GM23338 (cell line): ENCODE data around the gene MNX1. TPM values are rescaled to one million over a fixed set of nuclear protein-coding genes. Genes with fewer than 3 reads are reported as not detected.

Experiments used
- ATAC-seq: fragments of 200-7000 bp; cut with Tn5 transposase; 3 replicates; pipeline ENCODE4 v1.9.1; 2020
- DNase-seq: peaks from one replicate; pipeline ENCODE4 v3.0.0-alpha.2; 2015; ENCODE audit warnings: low spot score
- H2AFZ ChIP-seq: fragments of 200-600 bp; sonication (generic); 2 replicates; pipeline ENCODE4 v1.8.0; 2016; ENCODE audit warnings: antibody characterized with exemption, mild to moderate bottlenecking, moderate library complexity
- H3F3A ChIP-seq: fragments of 200-600 bp; sonication (generic); replicated peaks from 2 replicates; pipeline ENCODE4 v1.8.0; 2017; ENCODE audit warnings: antibody characterized with exemption, mixed run types, low read depth
- H3K27ac ChIP-seq: fragments of 200-600 bp; sonication (generic); 2 replicates; pipeline ENCODE4 v1.6.1; 2016; ENCODE audit warnings: low read depth
- H3K27me3 ChIP-seq: fragments of 200-600 bp; sonication (generic); 2 replicates; pipeline ENCODE4 v1.8.0; 2016; ENCODE audit warnings: mild to moderate bottlenecking, mixed run types, moderate library complexity; ENCODE audit not compliant: insufficient read depth
- H3K36me3 ChIP-seq: fragments of 200-600 bp; sonication (generic); 2 replicates; pipeline ENCODE4 v1.8.0; 2016; ENCODE audit warnings: mild to moderate bottlenecking; ENCODE audit not compliant: insufficient read depth
- H3K4me1 ChIP-seq: fragments of 200-600 bp; sonication (generic); 2 replicates; pipeline ENCODE4 v1.8.0; 2016; ENCODE audit warnings: mild to moderate bottlenecking, moderate library complexity; ENCODE audit not compliant: insufficient read depth
- H3K4me2 ChIP-seq: fragments of 200-600 bp; sonication (generic); 2 replicates; pipeline ENCODE4 v1.7.1; 2017; ENCODE audit warnings: mixed run types
- H3K4me3 ChIP-seq: fragments of 200-600 bp; sonication (generic); 2 replicates; pipeline ENCODE4 v1.6.1; 2016; ENCODE audit warnings: mixed run types
- H3K79me2 ChIP-seq: fragments of 200-600 bp; sonication (generic); replicated peaks from 2 replicates; pipeline ENCODE4 v1.8.0; 2017; ENCODE audit warnings: mild to moderate bottlenecking; ENCODE audit not compliant: insufficient read depth
- H3K9me2 ChIP-seq: fragments of 200-600 bp; sonication (generic); 2 replicates; pipeline ENCODE4 v1.8.0; 2017; ENCODE audit not compliant: insufficient read depth
- H4K20me1 ChIP-seq: fragments of 200-600 bp; sonication (generic); replicated peaks from 2 replicates; pipeline ENCODE4 v1.8.0; 2017; ENCODE audit warnings: mild to moderate bottlenecking; ENCODE audit not compliant: insufficient read depth
- H3K27ac Mint-ChIP-seq: 2 replicates; pipeline ENCODE4 v1.8.0; 2020; ENCODE audit warnings: inconsistent platforms, mild to moderate bottlenecking, moderate library complexity, mixed read lengths
- H3K27me3 Mint-ChIP-seq: 3 replicates; pipeline ENCODE4 v1.8.0; 2022; ENCODE audit warnings: low read depth, mild to moderate bottlenecking, moderate library complexity, mixed read lengths, inconsistent platforms; ENCODE audit not compliant: insufficient read depth, poor library complexity
- H3K36me3 Mint-ChIP-seq: 3 replicates; pipeline ENCODE4 v1.8.0; 2021; ENCODE audit warnings: low read depth, mild to moderate bottlenecking, inconsistent platforms, moderate library complexity, mixed read lengths
- H3K4me1 Mint-ChIP-seq: 3 replicates; pipeline ENCODE4 v1.8.0; 2020; ENCODE audit warnings: mild to moderate bottlenecking, inconsistent platforms, mixed read lengths
- H3K4me3 Mint-ChIP-seq: 3 replicates; pipeline ENCODE4 v1.8.0; 2021; ENCODE audit warnings: moderate library complexity, mild to moderate bottlenecking, inconsistent platforms, mixed read lengths
- H3K9me3 Mint-ChIP-seq: 3 replicates; pipeline ENCODE4 v1.8.0; 2020; ENCODE audit warnings: moderate library complexity, mild to moderate bottlenecking, inconsistent platforms, mixed read lengths
- CREB1 ChIP-seq: fragments of 250-450 bp; sonication (Bioruptor Pico); IDR thresholded peaks from 2 replicates; pipeline ENCODE4 v1.5.0; 2020; ENCODE audit warnings: low read depth, mild to moderate bottlenecking, moderate library complexity
- CTCF ChIP-seq, 2 experiments: fragments of 200-600 bp in 1 of 2; sonication (generic) in 1 of 2; conservative IDR thresholded peaks; 2 replicates each; pipeline versions ENCODE4 v1.5.1 to v1.6.1; 2016 to 2017; ENCODE audit warnings: antibody characterized with exemption in 2 of 2, low read depth in 2 of 2, mild to moderate bottlenecking in 2 of 2, moderate library complexity in 1 of 2
- EZH2 ChIP-seq: fragments of 200-600 bp; sonication (generic); IDR thresholded peaks from one replicate; pipeline ENCODE4 v1.8.0; 2017; ENCODE audit warnings: antibody characterized with exemption, mild to moderate bottlenecking, low read depth; ENCODE audit not compliant: unreplicated experiment
- EZH2phosphoT487 ChIP-seq: fragments of 200-600 bp; sonication (generic); IDR thresholded peaks from one replicate; pipeline ENCODE4 v1.8.1; 2018; ENCODE audit warnings: antibody characterized with exemption; ENCODE audit not compliant: unreplicated experiment
- JUNB ChIP-seq: IDR thresholded peaks from one replicate; pipeline ENCODE4 v1.6.1; 2016; ENCODE audit warnings: antibody characterized with exemption; ENCODE audit not compliant: unreplicated experiment
- NANOG ChIP-seq: IDR thresholded peaks from 2 replicates; pipeline ENCODE4 v1.6.1; 2016; ENCODE audit warnings: antibody characterized with exemption, borderline replicate concordance
- POLR2AphosphoS5 ChIP-seq: IDR thresholded peaks from 2 replicates; pipeline ENCODE4 v1.6.1; 2016; ENCODE audit warnings: antibody characterized with exemption, low read depth
- REST ChIP-seq: IDR thresholded peaks from one replicate; pipeline ENCODE4 v1.6.1; 2018; ENCODE audit warnings: antibody characterized with exemption; ENCODE audit not compliant: unreplicated experiment
- STAT1 ChIP-seq: IDR thresholded peaks from one replicate; pipeline ENCODE4 v1.6.1; 2016; ENCODE audit warnings: antibody characterized with exemption; ENCODE audit not compliant: unreplicated experiment
- ZNF114 ChIP-seq: fragments of 250-450 bp; sonication (Bioruptor Pico); IDR thresholded peaks from 2 replicates; pipeline ENCODE4 v1.5.0; 2020; ENCODE audit warnings: mild to moderate bottlenecking, moderate library complexity
- ZNF331 ChIP-seq: fragments of 250-450 bp; sonication (Bioruptor Pico); IDR thresholded peaks from 2 replicates; pipeline ENCODE4 v1.5.0; 2020; ENCODE audit warnings: low read depth, mild to moderate bottlenecking, moderate library complexity
- polyA plus RNA-seq: library from polyadenylated mRNA; unstranded; fragments of >200 nt; fragmentation: Nextera tagmentation; extraction: Ambion mirVana; gene quantifications from 2 replicates; pipeline ENCODE4 v1.2.1, GENCODE V29; 2016
- total RNA-seq: library from RNA; depleted of rRNA; stranded (reverse); fragments of >200 nt; shearing (Covaris generic); gene quantifications from 2 replicates; pipeline ENCODE4 v1.2.3, GENCODE V29; 2014
- TF ChIP-seq, protein P1 (sequence below): fragments of 250-450 bp; sonication (Bioruptor Pico); IDR thresholded peaks from 2 replicates; pipeline ENCODE4 v1.5.0; 2020; ENCODE audit warnings: mild to moderate bottlenecking, moderate library complexity
- TF ChIP-seq, protein P2 (sequence below): IDR thresholded peaks from 2 replicates; pipeline ENCODE4 v1.6.1; 2016; ENCODE audit warnings: antibody characterized with exemption

MNX1 gene
- total and polyA plus RNA-seq, 2 experiments from 2014 or later = 0.14 to 0.24 TPM

DNA sequence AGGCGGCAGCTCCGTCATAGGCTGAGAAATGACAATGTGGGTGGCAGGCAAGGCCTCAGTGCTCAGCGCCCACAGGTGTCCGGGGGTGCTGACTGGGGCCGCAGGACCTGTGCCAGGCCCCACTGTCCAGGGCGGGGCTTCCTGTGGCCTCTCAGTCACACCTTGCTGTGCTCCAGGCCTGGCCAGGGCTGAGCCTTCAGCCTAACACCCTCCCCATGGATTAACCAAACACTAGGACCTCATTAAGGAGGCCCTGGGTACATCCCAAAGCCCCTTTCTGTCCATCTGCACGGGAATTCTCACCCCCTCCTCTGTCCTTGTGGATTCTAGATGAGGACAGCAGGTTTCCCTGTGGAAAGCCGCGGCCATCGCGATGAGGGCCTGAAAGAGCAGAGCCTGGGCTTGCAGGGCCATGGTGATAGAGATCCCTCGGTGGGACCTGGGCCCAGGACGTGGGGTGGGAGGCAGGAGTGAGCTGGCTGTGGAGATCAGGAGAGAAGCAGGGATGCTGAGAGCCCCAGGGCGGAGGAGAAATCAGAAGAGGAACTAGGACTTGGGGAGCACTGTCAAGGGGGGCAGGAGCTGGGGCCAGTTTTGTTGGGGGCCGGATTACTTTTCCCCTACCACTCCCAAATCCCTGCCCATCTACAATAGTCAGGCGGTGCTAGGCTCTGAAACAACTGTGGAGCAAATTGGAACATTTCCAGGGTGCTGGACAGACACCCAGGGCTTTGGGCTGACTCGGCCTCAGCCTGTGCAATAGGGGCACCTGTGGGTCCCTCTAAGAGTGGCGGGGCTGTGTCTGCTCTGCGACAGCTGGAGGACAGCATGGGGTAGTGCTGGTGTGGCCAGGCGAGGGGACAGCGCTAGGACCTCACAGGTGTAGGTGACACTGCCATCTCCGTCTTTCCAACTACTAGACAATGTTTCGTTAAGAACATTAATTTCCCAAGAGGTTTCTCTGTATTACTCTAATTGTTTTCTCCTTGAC is 23.3 kb upstream of the MNX1 start:
- ATAC-seq = no peak; the same call in 1 of the 3 replicates
- no peaks in the 10 kb centered on the region for H3K79me2 ChIP-seq
- no peak overlapping the region for H3K27ac Mint-ChIP-seq
- DNase-seq = no peak
- H3K9me2 ChIP-seq = no peaks in the 10 kb centered on the region
- TF ChIP-seq NANOG (no peak), STAT1 (no peak), ZNF114 (CRISPR knock-in tag) (no peak), REST (no peak), EZH2 (no peak), JUNB (no peak), EZH2phosphoT487 (no peak), POLR2AphosphoS5 (no peak), ZNF331 (CRISPR knock-in tag) (no peak), CREB1 (CRISPR knock-in tag) (no peak), CTCF (conservative IDR thresholded peaks at IDR 0.05; ENCODE audit: low read depth in 2 of 2) (no peak)
- TF ChIP-seq, protein P1, sequence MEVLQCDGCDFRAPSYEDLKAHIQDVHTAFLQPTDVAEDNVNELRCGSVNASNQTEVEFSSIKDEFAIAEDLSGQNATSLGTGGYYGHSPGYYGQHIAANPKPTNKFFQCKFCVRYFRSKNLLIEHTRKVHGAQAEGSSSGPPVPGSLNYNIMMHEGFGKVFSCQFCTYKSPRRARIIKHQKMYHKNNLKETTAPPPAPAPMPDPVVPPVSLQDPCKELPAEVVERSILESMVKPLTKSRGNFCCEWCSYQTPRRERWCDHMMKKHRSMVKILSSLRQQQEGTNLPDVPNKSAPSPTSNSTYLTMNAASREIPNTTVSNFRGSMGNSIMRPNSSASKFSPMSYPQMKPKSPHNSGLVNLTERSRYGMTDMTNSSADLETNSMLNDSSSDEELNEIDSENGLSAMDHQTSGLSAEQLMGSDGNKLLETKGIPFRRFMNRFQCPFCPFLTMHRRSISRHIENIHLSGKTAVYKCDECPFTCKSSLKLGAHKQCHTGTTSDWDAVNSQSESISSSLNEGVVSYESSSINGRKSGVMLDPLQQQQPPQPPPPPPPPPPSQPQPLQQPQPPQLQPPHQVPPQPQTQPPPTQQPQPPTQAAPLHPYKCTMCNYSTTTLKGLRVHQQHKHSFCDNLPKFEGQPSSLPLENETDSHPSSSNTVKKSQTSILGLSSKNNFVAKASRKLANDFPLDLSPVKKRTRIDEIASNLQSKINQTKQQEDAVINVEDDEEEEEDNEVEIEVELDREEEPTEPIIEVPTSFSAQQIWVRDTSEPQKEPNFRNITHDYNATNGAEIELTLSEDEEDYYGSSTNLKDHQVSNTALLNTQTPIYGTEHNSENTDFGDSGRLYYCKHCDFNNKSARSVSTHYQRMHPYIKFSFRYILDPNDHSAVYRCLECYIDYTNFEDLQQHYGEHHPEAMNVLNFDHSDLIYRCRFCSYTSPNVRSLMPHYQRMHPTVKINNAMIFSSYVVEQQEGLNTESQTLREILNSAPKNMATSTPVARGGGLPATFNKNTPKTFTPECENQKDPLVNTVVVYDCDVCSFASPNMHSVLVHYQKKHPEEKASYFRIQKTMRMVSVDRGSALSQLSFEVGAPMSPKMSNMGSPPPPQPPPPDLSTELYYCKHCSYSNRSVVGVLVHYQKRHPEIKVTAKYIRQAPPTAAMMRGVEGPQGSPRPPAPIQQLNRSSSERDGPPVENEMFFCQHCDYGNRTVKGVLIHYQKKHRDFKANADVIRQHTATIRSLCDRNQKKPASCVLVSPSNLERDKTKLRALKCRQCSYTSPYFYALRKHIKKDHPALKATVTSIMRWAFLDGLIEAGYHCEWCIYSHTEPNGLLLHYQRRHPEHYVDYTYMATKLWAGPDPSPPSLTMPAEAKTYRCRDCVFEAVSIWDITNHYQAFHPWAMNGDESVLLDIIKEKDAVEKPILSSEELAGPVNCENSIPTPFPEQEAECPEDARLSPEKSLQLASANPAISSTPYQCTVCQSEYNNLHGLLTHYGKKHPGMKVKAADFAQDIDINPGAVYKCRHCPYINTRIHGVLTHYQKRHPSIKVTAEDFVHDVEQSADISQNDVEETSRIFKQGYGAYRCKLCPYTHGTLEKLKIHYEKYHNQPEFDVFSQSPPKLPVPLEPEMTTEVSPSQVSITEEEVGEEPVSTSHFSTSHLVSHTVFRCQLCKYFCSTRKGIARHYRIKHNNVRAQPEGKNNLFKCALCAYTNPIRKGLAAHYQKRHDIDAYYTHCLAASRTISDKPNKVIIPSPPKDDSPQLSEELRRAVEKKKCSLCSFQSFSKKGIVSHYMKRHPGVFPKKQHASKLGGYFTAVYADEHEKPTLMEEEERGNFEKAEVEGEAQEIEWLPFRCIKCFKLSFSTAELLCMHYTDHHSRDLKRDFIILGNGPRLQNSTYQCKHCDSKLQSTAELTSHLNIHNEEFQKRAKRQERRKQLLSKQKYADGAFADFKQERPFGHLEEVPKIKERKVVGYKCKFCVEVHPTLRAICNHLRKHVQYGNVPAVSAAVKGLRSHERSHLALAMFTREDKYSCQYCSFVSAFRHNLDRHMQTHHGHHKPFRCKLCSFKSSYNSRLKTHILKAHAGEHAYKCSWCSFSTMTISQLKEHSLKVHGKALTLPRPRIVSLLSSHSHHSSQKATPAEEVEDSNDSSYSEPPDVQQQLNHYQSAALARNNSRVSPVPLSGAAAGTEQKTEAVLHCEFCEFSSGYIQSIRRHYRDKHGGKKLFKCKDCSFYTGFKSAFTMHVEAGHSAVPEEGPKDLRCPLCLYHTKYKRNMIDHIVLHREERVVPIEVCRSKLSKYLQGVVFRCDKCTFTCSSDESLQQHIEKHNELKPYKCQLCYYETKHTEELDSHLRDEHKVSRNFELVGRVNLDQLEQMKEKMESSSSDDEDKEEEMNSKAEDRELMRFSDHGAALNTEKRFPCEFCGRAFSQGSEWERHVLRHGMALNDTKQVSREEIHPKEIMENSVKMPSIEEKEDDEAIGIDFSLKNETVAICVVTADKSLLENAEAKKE (CRISPR knock-in tag) = no peak
- TF ChIP-seq, protein P2, sequence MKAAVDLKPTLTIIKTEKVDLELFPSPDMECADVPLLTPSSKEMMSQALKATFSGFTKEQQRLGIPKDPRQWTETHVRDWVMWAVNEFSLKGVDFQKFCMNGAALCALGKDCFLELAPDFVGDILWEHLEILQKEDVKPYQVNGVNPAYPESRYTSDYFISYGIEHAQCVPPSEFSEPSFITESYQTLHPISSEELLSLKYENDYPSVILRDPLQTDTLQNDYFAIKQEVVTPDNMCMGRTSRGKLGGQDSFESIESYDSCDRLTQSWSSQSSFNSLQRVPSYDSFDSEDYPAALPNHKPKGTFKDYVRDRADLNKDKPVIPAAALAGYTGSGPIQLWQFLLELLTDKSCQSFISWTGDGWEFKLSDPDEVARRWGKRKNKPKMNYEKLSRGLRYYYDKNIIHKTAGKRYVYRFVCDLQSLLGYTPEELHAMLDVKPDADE = no peak
- H3K4me2 ChIP-seq = no peak overlapping the region
- H3K27ac ChIP-seq = no peak overlapping the region
- peaks cover under 1% of the 10 kb centered on the region; the same call in 1 of the 2 replicates for H3K27me3 ChIP-seq
- H3K36me3 Mint-ChIP-seq = no peaks in the 10 kb centered on the region
- H3K4me3 Mint-ChIP-seq = no peak overlapping the region
- peaks cover 3% of the 10 kb centered on the region for H3K9me3 Mint-ChIP-seq
- H3K27me3 Mint-ChIP-seq = peaks cover 9% of the 10 kb centered on the region
- H3K36me3 ChIP-seq = no peaks in the 10 kb centered on the region
- H3K4me1 ChIP-seq = no peaks in the 10 kb centered on the region
- H4K20me1 ChIP-seq = no peaks in the 10 kb centered on the region
- no peaks in the 10 kb centered on the region for H3K4me1 Mint-ChIP-seq
- no peak overlapping the region for H3K4me3 ChIP-seq
- H3F3A ChIP-seq = no peaks in the 10 kb centered on the region
- 0 out of 2 replicates have a peak overlapping the region, but pooled peaks have one; percentile 72 for H2AFZ ChIP-seq
